GM13976 (cell line): Measurements from ENCODE around the gene MOV10L1.

Source experiments
- DNase-seq: peaks from one replicate; pipeline ENCODE4 v3.0.0; 2012; ENCODE audit warnings: low spot score
- CTCF ChIP-seq: IDR thresholded peaks from 2 replicates; pipeline ENCODE4 v1.5.1; 2012; ENCODE audit warnings: borderline replicate concordance, mild to moderate bottlenecking; ENCODE audit not compliant: insufficient read depth; ENCODE audit errors: extremely low read depth, missing control alignments, control extremely low read depth
- in situ Hi-C: fragments of 300-500 bp; cut with MboI; formaldehyde crosslinking; loops from one replicate; pipeline ENCODE4 v1.12.0; 2022; ENCODE audit warnings: low sequenced_read_pairs, mixed read lengths, inconsistent platforms; ENCODE audit not compliant: unreplicated experiment

MOV10L1 gene

DNA sequence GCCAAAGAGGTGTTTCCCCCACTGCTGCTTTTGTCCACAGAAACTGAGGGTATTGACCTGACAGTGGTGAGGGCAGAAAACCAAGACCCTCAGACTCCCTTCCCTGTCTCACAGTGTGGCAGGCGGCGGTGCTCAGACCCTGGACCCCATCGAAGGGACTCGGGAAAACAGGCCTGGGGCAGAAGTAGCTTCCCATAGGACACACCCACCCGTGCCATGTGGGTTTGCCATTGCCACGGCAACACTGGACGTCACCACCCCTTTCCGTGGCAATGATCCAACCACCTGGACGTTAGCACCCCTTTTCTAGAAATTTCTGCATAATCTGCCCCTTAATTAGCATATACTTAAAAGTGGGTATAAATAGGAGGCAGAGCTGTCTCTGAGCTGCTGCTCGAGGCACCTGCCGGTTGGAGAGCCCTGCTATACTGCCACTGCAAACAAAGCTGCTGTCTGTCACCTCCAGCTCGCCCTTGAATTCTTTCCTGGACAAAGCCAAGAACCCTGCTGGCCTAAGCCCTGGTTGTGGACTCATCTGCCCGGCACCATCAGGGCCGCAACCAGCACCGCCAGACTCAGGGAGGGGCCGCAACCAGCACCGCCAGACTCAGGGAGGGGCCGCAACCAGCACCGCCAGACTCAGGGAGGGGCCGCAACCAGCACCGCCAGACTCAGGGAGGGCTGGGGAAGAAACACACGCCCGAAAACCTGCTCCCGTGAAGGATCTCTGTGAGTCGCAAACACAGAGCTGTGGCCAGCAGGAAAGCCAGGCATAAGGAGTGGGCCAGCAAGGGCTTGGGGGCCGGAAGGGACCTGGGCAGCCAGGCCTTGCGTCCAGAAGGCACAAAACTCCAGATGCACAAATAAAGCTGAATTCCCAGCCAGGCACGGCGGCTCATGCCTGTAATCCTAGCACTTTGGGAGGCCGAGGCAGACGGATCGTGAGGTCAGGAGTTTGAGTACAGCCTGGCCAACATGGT, 15.0 kb upstream of the MOV10L1 start:
- TF ChIP-seq CTCF: no peak
- in situ Hi-C loops: no loop called here
- no peak for DNase-seq

DNA sequence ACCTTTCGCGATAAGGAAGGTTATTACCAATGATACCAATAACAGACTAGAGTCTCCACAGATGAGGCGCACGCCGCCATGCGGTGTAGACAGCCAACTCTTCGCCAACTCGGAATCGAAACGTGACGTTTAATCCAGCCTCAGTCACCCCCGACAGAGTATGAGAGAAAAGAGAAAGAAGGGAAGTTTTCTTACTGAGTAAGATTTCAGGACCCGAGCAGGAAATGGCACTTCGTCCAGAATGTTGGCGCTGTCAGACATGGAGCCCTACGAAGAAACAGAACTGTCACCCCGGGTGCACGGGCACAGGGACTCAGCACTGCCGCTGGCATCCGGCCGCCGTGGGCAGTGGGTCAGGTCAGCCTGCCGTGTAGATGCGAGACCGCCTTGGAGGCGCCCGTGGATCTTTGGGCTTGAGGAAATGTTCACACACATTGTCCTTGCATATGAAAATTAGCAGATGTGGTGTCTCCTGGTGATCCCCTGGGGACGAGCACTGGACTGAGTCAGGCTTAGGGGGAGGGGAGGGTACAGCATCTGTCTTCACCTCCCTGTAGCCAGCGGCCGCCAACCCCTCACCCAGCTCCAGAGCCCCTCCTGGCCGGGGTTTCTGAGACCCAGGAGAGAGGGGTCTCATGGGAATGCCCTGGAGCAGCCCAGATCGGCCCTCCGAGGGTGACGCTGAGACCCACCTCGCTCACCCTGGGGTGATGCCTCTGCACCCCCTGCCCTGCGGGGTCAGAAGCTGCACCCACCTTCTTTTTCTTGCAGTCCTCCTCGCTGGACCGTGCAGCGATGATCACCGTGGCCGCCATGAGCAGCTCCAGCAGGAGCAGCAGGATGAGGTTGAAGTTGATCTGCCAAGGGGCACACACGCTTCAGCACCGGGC, 12.9 kb upstream of the MOV10L1 start:
- in situ Hi-C loops: no loop called here
- DNase-seq: no peak
- no peak for TF ChIP-seq CTCF

- in situ Hi-C loops: no loop called here
- DNase-seq: no peak
Observed at GRCh38 chr22:50078246-50078645, 11.6 kb upstream of the MOV10L1 start.

DNA sequence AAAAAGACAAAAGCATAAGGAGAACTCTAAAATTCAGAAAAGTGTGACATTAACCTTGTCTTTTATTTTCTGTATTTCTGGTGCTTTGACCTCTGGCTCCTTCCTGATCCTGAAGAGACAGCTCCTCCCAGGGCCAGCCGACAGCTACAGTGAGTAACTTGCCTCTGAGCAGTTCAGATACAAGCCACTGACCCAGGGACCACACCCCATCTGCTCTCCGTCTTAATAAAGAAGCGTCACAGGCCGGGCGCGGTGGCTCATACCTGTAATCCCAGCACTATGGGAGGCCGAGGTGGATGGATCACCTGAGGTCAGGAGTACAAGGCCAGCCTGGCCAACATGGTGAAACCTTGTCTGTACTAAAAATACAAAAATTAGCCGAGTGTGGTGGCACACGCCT, 11.0 kb upstream of the MOV10L1 start:
- no peak for TF ChIP-seq CTCF
- no peak for DNase-seq
- in situ Hi-C loops: no loop called here

More at GRCh38 chr22:50078246-50078645, 11.6 kb upstream of the MOV10L1 start:
- no peak for TF ChIP-seq CTCF

GRCh38 chr22:50080077-50080465, 9.7 kb upstream of the MOV10L1 start:
- in situ Hi-C loops: no loop called here
- DNase-seq: peak; percentile 20
- TF ChIP-seq CTCF: no peak

DNA sequence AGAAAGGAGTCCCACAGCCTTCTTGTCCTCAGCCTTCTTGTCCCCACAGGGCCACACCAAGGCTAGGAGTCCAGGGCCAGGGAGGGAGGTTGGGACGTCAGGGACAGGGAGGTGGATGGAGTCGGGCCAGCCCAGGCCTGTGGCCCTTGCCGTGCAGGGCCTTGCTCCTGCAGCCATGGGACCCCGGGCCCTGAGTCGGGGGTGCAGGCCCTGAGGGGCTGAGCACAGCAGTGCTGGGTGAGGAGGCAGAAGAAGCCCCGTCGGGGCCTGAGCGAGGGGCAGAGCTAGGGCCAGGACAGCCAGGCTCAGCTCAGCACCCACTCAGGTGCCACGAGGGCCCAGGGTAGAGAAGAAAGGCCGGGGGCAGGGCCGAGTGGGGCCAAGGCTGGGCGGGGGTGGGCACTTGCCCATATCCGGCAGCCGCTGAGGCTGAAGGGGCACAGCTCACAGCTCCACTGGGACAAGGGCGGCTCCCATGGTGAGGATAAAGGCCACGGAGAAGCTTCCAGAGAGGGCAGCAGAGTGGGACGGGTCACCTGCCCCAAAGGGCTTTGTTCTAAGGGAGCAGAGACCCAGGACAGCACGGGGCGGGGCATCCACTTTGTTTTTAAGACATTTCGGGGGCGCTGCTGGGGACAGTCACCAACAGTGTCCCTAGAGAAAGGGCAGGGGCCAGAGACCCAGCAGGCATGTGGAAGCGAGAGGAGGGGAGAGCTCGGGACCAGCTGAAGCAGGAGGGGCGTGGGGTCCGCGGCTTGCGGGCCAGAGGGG, 8.2 kb upstream of the MOV10L1 start:
- no peak for TF ChIP-seq CTCF
- peak; percentile 22 for DNase-seq
- in situ Hi-C loops: no loop called here
